GM18951 (cell line): ENCODE data around the gene ADAM29.

Source experiments
- POLR2A ChIP-seq: IDR thresholded peaks from 4 replicates; pipeline ENCODE4 v1.6.1; 2011; ENCODE audit warnings: mild to moderate bottlenecking; ENCODE audit not compliant: insufficient read length, insufficient read depth; ENCODE audit errors: extremely low read depth
- in situ Hi-C: fragments of 300-500 bp; cut with MboI; formaldehyde crosslinking; loops from one replicate; pipeline ENCODE4 v1.12.0; 2022; ENCODE audit warnings: low sequenced_read_pairs, mixed read lengths, inconsistent platforms; ENCODE audit not compliant: unreplicated experiment

The ADAM29 gene

DNA sequence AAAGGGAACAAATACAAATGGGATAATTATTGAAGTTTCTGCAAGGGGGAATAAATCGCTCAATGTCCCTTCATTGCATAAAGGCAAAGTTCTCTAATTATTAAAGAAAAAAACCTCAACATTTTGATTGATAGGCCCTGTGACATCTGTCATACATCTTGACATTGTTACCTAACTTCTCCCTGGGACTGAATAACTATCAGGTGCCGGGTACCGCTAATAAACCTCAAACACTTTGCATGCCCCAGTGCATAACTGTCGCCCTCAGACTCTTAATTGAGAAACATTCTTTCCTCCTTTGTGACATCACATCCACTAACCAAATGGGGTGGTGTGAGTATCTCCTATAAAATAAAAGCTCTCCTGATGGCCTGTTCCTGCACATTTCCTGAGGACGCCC lies at the start of gene ADAM29:
TSS of gene ADAM29 (plus strand) at position 301 of the 400 bp plus-strand sequence. CDS start 57,168 bp downstream, outside the sequence.
- TF ChIP-seq POLR2A = no peak
- in situ Hi-C loops = no loop called here

DNA sequence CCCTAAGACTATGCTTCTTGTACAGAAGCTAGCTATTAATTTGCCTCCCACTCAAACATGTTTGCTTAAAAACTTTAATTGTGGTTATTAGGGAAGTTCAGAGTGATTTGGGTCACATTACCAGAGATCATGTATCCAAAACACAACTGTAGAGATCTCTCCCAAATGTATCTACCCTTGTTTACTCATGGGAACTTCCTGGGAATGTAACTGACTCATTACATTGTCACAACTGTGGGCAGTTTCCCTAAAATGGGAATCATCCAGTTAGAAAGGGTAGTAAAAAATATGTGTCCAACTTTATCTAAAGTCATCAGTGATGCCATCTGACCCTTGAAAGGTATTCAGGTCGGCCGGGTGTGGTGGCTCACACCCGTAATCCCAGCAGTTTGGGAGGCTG lies 48.8 kb upstream of the ADAM29 start:
- TF ChIP-seq POLR2A = no peak

DNA sequence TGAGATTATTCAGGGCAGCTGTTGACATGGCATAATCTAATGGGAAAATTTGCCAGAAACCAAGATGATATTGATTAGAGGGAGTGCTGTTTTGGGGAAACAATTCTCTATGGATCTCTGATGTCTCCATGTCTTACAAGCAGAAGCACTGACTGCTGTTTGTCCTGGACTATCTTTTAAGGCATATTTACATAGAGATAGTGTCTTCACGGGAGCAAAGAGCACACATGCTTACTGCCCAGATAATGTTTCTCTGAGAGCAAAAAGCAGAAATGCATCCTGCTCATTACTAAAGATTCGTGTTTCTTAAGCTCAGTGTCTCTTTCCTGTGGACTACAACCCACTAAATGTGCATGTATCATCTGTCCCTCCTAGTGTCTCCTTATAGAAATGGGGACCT lies 47.8 kb upstream of the ADAM29 start:
- TF ChIP-seq POLR2A = no peak
- in situ Hi-C loops = loop anchor here (25.0 kb wide), 1 partner anchor 242 kb away; no protein-coding TSS in a partner anchor

More for the DNA sequence above, 48.8 kb upstream of the ADAM29 start:
- in situ Hi-C loops = loop anchor here (25.0 kb wide), 1 partner anchor 243 kb away; no protein-coding TSS in a partner anchor

DNA sequence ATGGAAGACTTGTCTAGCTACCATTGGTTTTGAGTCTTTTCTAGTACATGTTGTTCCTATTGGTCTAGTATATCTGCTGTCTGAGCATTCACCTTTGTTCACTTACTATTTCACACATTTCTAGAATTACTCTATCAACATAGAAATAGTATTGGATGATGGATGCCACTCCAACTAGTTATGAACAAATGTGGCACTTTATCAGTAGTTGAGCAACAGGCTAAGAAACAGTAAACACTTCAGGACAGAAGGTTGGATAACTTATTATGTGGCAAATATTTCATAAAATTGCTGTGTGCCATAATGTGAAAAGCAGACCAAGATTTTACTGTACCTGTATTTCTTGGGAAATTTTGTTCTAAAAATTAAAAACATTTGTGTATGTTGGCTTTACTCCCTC lies 46.8 kb upstream of the ADAM29 start:
- in situ Hi-C loops = loop anchor here (25.0 kb wide), 1 partner anchor 241 kb away; no protein-coding TSS in a partner anchor
- TF ChIP-seq POLR2A = no peak

DNA sequence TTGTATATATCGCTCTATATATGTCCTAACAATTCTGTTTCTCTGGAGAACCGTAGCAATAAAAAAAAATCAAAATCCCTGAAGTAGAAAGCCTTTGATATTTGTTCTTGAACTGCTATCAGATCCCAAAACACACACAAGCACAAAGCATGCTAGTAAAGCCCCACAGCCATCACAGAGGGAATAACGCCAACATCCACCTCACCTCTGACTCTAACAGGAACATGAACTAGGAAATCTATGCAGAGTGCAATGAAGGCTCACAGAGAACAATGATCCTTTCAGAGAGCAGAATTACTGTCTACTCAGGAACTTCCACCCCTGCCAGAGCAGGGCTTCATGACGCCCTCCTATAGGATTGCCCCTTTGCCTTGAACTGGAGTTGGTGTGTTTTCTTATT lies 45.0 kb upstream of the ADAM29 start:
- in situ Hi-C loops = loop anchor here (25.0 kb wide), 1 partner anchor 239 kb away; no protein-coding TSS in a partner anchor

DNA sequence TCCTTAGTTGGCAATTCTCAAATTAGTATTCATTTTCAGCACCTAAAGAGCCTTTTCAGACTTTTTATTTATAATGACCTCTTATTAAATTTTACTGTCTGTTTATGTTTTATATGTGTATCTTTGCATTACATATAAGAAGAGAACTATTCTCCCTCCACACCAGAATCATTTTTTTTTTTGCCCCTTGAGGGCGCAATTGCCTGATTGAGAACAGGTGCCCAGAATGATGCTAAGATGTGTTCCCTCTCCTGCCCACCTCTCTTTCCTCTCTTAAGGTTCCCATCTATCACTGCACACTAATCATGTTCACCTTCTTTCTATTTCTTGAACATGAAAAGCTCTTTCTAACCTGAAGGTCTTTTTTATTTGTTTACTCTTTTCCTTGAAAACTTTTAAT lies 44.2 kb upstream of the ADAM29 start:
- in situ Hi-C loops = loop anchor here (25.0 kb wide), 1 partner anchor 238 kb away; no protein-coding TSS in a partner anchor
- TF ChIP-seq POLR2A = no peak

DNA sequence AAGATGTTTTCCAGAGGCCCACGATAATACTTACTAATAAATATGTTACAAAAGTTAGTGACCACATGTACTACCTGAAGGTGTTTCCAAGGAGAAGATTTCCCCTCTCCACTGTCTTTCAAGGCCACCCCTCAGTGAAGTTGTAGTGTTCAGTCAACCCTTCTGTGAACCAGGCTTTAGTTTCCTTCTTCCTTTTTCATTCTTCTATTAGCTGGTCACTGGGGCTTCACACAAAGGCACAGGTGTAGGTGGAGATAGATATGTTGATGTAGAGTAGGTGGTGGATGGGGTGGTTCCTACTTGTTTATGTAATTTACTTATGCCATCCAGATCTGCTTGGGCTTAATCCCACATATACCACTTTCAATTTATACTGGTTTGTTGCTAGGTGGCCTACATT lies 43.3 kb upstream of the ADAM29 start:
- no peak for TF ChIP-seq POLR2A
- in situ Hi-C loops = loop anchor here (25.0 kb wide), 1 partner anchor 237 kb away; no protein-coding TSS in a partner anchor

DNA sequence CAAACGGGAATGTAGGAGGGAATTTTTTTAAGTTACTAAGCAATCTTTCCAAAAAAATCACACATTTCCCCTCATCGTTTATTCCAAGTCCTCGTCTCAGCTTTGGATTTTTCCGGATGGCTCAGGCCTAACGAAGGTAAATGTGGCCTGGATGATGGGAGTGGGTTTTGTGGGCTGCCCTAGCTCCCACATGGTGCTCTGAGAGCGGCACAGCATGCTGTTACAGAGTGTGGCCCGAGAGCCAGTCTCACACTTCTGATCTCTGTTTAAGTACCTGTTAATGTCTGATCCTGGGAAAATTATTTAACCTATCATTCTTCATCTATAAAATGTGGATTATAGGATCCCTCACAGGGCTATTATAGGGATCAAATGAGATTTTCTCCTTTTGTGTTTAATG lies 38.2 kb upstream of the ADAM29 start:
- no peak for TF ChIP-seq POLR2A
- in situ Hi-C loops = no loop called here

DNA sequence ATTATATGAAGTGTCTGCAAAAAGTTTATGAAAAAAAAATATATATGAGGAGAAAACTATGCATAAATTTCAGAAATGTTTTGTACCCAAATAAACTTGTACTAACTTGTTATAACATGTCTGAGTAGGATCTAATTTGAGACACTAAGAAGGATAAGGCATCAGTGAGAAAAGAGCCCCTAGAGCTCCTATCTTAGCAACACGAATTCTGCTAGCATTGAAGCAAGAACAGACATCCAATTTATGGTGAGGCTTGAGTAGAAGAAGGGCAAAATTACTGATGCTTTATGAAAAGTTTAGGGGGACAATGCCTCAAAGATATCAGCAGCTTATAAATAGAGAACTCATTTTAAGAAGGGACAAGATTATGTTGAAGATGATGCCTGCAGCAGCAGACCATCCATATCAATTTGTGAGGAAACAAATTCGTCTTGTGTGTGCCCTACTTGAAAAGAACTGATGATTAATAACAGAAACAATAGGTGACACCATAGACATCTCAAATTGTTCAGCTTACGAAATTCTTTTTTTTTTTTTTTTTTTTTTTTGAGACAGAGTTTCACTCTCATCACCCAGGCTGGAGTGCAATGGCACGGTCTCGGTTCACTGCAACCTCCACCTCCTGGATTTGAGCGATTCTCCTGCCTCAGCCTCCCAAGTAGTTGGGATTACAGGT lies 35.7 kb upstream of the ADAM29 start:
- in situ Hi-C loops = no loop called here

DNA sequence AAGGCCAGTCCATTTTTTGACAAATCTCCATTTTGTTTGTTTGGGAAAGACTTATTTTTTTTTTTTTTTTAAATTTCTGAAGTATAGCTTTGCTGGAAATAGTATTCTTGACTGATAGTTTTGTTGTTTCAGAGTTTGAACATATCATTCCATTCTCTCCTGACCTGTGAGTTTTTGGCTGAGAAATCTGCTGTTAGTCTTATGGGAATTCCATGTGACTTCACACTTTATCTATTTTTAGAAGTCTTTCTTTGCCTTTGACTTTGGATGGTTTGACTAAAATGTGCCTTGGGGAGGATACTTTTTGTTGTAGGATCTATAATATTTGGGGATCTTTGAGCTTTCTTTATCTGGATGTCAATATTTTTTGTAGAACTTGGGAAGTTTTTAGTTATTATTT lies 10.7 kb upstream of the ADAM29 start:
- TF ChIP-seq POLR2A = no peak

More for the DNA sequence above, 35.7 kb upstream of the ADAM29 start:
- no peak for TF ChIP-seq POLR2A

DNA sequence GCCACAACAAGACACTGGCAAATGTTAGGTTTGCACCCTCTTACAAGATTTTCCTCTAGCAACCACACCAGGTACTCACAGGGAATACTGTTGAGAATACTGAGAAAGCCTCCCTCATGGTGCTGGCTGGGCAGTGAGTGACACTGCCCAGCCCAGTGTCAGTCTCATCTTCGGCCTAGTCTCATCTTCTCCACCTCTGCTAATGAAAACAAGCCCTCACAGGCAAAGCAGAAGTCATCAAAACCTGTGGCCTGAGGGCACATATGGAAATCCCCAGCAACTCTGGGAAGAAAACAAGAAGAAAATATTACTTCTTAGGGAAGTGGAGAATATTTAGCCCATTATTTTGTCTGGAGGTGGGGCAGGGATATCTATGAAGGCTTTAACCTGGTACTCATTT lies 7.9 kb upstream of the ADAM29 start:
- in situ Hi-C loops = no loop called here
- no peak for TF ChIP-seq POLR2A

More for the DNA sequence above, 10.7 kb upstream of the ADAM29 start:
- in situ Hi-C loops = no loop called here

DNA sequence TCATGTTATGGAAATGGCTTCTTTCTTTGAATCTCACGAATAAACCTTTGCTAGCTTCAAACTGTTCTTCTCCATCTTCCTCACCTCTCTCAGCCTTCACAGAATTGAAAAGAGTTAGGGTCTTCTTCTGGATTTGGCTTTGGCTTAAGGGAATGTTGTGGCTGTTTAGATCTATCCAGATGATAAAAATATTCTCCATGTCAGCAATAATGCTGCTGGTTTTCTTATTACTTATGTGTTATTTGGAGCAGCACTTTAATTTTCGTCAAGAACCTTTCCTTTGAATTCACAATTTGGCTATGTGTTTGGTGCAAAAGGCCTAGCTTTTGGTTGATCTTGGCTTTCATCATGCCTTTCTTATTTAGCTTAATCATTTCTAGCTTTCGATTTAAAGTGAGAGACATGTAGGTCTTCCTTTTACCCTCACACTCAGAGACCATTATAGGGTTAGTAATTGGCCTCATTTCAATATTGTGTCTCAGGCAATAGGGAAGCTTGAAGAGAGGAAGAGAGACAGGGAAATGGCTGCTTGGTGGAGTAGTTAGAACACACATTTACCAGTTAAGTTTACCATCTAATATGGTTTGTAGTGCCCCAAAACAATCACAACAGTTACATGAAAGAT lies 5.1 kb upstream of the ADAM29 start:
- in situ Hi-C loops = no loop called here
- no peak for TF ChIP-seq POLR2A

DNA sequence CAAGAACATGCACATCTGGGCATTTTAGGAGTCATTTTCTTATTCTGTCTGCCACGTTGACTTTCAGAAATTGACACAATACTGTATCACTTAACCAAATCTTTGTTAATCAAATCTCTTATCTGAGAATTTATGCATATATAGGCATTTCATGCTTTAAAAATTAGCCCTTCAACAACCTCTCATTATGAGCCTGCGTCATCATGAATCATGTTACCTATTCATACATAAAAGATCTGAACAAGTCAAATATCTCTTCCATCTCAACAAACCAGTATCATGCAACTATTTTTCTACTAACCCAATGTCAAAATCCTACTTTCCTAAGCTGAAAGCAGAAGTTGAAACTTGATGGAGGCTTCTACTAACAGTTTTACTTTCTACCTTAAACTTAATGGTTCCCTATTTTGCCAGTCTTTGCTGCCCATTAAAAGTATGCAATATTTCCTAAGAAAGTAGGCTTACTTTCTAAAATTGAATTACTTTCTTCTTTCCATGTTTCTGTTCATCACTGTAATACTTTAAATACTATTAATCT lies 1.8 kb downstream of the ADAM29 start:
- in situ Hi-C loops = no loop called here

DNA sequence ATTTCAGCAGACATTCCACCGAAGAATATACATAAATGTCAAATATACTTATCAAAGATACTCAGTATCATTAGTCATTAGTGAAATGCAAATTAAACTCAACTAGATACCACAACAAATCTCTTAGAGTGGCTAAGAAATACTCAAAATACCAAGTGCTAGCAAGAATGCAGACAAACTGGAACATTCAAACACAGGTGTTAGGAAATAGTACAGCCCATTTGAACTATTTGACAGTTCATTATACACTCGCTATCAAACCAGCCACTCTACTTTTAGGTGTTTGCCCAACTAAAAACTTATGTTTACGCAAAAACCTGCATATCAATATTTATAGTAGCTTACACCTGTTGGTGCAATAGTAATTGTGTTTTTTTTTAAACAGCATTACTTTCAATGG lies 8.8 kb downstream of the ADAM29 start:
- in situ Hi-C loops = no loop called here

More for the DNA sequence above, 1.8 kb downstream of the ADAM29 start:
- TF ChIP-seq POLR2A = no peak

More for the DNA sequence above, 8.8 kb downstream of the ADAM29 start:
- TF ChIP-seq POLR2A = no peak
